Measurements from ENCODE around the gene RTBDN.

RTBDN gene

DNA sequence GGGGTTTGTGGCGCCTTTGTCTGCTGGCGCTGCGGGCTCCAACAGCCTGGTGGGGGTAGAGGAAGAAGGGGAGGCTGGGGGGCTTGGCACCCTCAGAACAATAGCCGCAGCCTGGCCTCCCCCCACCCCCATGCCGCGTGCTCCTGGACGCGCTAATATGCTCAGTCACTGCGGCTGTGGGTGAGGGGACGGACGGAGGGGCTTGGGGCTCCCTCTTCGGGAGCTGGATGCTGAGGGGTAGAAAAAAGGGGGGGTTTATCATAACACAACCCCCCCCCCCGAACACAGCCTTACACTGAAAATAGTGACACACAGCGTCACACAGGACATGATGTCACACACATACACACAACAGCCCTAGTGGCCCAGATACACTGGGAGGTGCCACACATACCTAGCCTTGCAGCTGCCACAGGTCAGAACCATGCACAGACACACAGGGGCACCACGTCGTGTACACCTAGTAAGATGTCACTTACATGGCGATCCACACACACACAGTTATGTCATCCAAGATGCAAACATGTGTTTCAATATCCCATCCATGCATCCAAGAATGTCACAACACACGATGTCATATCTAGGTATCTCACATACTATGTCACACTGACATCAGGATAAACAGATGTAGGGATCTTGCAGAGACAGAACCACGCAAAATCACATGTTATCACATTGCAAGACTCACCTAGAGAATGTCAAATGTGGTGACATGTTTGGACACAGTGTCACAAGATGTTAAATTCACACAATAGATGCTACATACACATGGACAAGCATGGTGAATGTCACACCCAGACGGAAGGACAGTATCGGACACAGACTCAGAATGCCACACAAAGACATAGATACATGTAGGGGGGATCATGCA is 4.7 kb upstream of the RTBDN start:
- TF ChIP-seq, protein P1, sequence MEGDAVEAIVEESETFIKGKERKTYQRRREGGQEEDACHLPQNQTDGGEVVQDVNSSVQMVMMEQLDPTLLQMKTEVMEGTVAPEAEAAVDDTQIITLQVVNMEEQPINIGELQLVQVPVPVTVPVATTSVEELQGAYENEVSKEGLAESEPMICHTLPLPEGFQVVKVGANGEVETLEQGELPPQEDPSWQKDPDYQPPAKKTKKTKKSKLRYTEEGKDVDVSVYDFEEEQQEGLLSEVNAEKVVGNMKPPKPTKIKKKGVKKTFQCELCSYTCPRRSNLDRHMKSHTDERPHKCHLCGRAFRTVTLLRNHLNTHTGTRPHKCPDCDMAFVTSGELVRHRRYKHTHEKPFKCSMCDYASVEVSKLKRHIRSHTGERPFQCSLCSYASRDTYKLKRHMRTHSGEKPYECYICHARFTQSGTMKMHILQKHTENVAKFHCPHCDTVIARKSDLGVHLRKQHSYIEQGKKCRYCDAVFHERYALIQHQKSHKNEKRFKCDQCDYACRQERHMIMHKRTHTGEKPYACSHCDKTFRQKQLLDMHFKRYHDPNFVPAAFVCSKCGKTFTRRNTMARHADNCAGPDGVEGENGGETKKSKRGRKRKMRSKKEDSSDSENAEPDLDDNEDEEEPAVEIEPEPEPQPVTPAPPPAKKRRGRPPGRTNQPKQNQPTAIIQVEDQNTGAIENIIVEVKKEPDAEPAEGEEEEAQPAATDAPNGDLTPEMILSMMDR (IDR thresholded peaks at IDR 0.05; ENCODE audit: insufficient read depth, low read length, poor library complexity, severe bottlenecking), result no peak
- Histone ChIP-seq H3K36me3 (ENCODE audit: control insufficient read depth, insufficient read depth, low read length) (no peaks in the 10 kb centered on the region), H3K27me3 (replicated peaks; ENCODE audit: control insufficient read depth, insufficient read depth, low read length) (peaks cover 2% of the 10 kb centered on the region), H3K4me3 (replicated peaks; ENCODE audit: low read depth, low read length) (peak overlapping the region; percentile 48)
- DNase-seq (ENCODE audit: extremely low read depth, insufficient read length), result no peak

DNA sequence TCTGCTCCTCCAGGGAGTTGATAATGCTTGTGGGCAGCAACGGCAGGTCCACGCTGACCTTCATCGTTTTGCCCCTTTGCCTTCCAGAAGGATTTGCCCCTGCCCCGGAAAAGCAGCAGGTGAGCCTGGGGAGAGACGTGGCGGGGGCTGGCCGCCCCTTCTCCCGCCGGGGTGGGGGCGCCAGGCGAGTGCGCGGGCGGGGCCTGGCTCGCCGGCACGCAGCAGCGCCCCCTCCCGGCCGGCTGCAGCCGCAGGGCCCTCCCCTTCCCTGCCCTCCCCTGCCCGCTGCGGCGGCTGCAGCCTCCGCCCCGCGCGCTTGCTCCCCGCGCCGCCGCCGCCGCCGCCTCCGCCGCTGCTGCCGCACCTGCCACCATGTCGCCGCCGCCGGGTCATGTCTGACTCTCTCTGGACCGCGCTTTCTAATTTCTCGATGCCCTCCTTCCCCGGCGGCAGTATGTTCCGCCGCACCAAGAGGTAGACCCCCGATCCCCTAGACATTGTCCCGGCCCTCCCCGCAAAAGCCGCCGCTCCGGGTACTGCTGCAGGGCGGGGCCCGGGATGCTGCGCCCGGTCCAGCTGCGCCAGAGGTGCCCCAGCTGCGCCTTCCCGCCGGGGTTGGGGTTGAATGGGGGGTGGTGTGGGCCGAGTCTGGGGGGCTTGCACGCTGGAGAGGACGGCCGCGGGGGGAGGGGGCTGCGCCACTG is 4.0 kb upstream of the RTBDN start, which contains the start of gene MAST1:
TSS of gene MAST1 (plus strand) at position 334 of the 704 bp plus-strand sequence. CDS start at position 392, 58 bp downstream.
- H3K36me3 ChIP-seq (ENCODE audit: control insufficient read depth, insufficient read depth, low read length), result no peaks in the 10 kb centered on the region
- peaks cover 2% of the 10 kb centered on the region for H3K27me3 ChIP-seq (replicated peaks; ENCODE audit: control insufficient read depth, insufficient read depth, low read length)
- DNase-seq (ENCODE audit: extremely low read depth, insufficient read length), result peak; percentile 66
- TF ChIP-seq, protein P1 (IDR thresholded peaks at IDR 0.05; ENCODE audit: insufficient read depth, low read length, poor library complexity, severe bottlenecking), result no peak
- peak within 1 kb of the TSS; percentile 48 for H3K4me3 ChIP-seq (replicated peaks; ENCODE audit: low read depth, low read length)

DNA sequence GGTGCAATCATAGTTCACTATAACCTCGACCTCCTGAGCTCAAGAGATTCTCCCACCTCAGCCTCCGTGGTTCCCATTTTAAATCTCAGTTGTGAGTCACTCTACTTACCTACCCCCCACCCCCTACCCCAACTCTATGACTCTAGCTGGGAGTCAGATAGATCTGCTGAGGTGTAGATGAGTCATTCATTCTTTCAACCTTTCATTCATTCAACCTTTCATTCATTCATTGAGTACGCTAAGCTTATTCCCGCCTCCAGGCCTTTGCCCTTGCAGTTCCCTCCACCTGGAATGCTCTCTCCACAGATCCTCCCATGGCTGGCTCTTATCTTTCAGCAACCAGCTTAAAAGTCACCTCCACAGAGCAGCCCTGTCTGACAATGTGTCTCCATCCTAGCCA is 2.8 kb upstream of the RTBDN start:
- H3K27me3 ChIP-seq (replicated peaks; ENCODE audit: control insufficient read depth, insufficient read depth, low read length), result peaks cover 2% of the 10 kb centered on the region
- no peak for DNase-seq (ENCODE audit: extremely low read depth, insufficient read length)
- TF ChIP-seq, protein P1 (IDR thresholded peaks at IDR 0.05; ENCODE audit: insufficient read depth, low read length, poor library complexity, severe bottlenecking), result no peak
- H3K4me3 ChIP-seq (replicated peaks; ENCODE audit: low read depth, low read length), result no peak overlapping the region
- no peaks in the 10 kb centered on the region for H3K36me3 ChIP-seq (ENCODE audit: control insufficient read depth, insufficient read depth, low read length)

DNA sequence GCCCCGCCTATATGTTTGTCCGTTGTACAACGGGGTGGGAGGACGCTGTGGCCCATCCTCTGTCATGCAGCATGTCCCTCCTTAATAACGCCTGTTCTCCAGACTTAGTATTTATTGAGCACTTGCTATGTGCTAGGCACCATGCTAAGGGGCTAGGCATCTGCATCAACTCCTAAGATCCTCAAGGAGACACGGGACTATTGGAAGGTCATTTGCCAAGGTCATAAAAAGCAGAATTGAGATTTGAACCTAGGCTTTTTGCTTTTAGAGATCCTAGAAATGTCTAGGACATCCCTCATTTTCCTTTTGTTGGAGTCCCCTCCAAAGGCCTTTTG is 2.1 kb upstream of the RTBDN start:
- Histone ChIP-seq H3K4me3 (replicated peaks; ENCODE audit: low read depth, low read length) (no peak overlapping the region), H3K27me3 (replicated peaks; ENCODE audit: control insufficient read depth, insufficient read depth, low read length) (peaks cover 2% of the 10 kb centered on the region), H3K36me3 (ENCODE audit: control insufficient read depth, insufficient read depth, low read length) (no peaks in the 10 kb centered on the region)
- no peak for DNase-seq (ENCODE audit: extremely low read depth, insufficient read length)
- TF ChIP-seq, protein P1 (IDR thresholded peaks at IDR 0.05; ENCODE audit: insufficient read depth, low read length, poor library complexity, severe bottlenecking), result no peak

DNA sequence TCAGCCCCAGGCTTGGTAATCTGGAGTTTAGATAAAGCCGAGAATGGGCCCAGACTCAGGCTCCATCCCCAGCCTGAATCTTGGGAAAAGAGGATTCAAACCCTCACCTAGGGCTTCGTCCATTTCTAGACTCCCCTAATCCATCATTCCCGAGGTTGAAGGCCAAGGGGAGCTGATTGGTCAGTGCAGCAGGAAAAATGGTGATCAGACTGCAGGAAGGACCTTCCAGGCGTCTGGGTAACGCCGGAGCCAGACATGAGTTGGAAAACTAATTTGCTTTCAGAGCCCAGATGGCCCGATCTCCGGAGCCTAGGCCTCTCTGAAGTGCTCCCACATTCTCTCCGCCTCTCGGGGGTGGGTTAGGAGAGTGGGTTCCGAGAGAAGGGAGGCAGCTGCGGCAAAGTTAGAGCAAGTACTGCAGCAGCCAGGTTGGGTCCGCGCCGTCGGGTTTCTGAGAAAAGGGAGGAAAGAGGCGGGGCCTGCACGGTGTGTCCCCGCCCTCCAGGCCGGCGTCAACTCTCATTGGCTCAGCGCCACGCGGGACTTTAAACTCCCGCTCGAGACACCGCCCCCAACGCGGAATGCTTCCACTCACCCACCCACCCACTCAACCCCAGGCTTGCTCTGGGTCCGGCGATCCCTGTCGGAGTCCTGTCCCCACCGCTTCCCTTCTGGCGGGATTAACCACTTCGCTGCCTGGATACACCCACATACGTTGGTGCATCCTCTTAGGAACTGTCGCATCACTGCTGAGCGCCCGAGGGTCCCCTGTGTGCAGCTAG is 788 bp upstream of the RTBDN start:
- Histone ChIP-seq H3K36me3 (ENCODE audit: control insufficient read depth, insufficient read depth, low read length) (no peaks in the 10 kb centered on the region), H3K4me3 (replicated peaks; ENCODE audit: low read depth, low read length) (no peak overlapping the region), H3K27me3 (replicated peaks; ENCODE audit: control insufficient read depth, insufficient read depth, low read length) (peaks cover 2% of the 10 kb centered on the region)
- TF ChIP-seq, protein P1 (IDR thresholded peaks at IDR 0.05; ENCODE audit: insufficient read depth, low read length, poor library complexity, severe bottlenecking), result no peak
- no peak for DNase-seq (ENCODE audit: extremely low read depth, insufficient read length)
